B cell (primary cell): ENCODE results near the gene EDN1.

Experiments used
- EZH2 ChIP-seq: IDR thresholded peaks from 2 replicates; pipeline ENCODE4 v1.6.1; 2012; ENCODE audit warnings: borderline replicate concordance, low read depth, mild to moderate bottlenecking, moderate library complexity, low read length; ENCODE audit not compliant: insufficient read depth, poor library complexity, severe bottlenecking
- TF ChIP-seq, protein P1 (sequence below): fragments of 200-600 bp; IDR thresholded peaks from one replicate; pipeline ENCODE4 v1.8.0; 2022; ENCODE audit warnings: antibody characterized with exemption, mild to moderate bottlenecking

GRCh38 chr6:12313306-12313991, 23.3 kb downstream of the EDN1 start:
- TF ChIP-seq, protein P1, sequence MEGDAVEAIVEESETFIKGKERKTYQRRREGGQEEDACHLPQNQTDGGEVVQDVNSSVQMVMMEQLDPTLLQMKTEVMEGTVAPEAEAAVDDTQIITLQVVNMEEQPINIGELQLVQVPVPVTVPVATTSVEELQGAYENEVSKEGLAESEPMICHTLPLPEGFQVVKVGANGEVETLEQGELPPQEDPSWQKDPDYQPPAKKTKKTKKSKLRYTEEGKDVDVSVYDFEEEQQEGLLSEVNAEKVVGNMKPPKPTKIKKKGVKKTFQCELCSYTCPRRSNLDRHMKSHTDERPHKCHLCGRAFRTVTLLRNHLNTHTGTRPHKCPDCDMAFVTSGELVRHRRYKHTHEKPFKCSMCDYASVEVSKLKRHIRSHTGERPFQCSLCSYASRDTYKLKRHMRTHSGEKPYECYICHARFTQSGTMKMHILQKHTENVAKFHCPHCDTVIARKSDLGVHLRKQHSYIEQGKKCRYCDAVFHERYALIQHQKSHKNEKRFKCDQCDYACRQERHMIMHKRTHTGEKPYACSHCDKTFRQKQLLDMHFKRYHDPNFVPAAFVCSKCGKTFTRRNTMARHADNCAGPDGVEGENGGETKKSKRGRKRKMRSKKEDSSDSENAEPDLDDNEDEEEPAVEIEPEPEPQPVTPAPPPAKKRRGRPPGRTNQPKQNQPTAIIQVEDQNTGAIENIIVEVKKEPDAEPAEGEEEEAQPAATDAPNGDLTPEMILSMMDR, result no peak
- no peak for TF ChIP-seq EZH2
